ENCODE measurements around the gene ATXN7.

The ATXN7 gene

DNA sequence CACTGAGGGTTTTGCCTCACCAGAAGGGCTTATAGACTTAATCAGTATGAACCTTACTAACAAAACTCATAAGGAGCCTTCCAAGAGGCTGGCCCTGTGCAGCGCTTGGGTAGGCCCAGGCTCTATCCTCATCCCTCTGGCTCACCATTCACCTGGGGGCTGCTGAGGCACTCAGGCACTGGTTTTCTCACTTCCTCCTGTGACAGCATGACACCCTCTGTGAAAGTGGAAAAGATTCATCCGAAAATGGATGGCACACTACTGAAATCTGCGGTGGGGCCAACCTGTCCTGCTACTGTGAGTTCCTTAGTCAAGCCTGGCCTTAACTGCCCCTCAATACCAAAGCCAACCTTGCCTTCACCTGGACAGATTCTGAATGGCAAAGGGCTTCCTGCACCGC, 118.3 kb downstream of the ATXN7 start:
- no peak for DNase-seq (ENCODE audit: low spot score)

DNA sequence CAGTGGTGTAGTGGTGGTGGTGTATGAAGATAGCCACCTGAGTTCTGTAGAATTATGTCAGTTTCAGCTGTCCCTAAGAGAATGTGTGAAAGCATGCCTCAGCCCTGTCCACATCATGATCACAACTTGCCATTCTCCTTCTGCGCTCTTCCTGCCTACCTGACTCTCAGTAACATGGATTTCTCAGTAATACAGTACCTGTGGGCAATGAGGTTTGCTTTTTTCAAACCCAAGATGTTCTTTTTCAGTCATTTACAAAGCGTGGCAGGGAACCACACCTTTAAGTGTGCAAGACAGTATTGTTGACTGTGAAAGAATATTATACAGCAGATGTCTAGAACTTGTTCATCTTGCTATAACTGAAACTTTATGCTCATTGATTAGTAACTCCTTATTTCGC, 120.7 kb downstream of the ATXN7 start:
- DNase-seq (ENCODE audit: low spot score) = no peak

DNA sequence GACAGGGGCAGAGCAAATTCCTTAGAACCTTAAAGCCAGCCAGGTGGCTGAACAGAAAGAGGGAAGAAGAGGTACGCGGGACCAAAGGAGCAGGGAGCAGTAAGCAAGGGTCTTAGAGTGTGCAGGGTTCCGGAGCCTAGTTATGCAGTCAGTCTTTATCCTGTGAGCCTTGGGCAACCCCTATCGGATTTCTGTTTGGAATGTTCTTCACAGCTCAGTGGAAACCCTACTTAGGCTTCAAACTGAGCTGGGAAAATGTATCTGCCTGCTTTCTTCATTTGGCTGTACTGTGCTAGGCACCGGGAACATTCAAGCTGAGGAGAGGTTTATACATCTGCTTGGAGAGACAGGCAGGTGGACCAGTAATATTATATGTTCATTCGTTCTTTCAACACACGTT, 122.5 kb downstream of the ATXN7 start:
- no peak for DNase-seq (ENCODE audit: low spot score)

DNA sequence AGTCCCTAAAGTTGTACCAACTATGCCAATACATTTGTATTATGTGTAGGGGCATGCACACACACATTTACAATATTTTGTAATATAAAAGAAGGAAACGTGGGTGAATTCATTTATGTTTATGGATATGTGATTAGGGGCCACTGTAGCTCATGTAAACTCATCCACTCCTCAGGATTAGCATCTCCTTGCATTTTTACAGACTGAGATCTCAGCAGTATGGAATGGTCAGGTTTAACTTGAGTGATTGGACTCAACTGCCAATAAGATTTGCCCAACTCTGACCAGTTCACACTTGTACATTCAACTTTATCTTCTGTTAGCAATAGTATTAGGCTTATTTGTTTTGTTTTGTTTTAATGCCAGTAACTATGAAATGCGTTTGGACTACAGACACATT, 123.2 kb downstream of the ATXN7 start:
- no peak for DNase-seq (ENCODE audit: low spot score)

DNA sequence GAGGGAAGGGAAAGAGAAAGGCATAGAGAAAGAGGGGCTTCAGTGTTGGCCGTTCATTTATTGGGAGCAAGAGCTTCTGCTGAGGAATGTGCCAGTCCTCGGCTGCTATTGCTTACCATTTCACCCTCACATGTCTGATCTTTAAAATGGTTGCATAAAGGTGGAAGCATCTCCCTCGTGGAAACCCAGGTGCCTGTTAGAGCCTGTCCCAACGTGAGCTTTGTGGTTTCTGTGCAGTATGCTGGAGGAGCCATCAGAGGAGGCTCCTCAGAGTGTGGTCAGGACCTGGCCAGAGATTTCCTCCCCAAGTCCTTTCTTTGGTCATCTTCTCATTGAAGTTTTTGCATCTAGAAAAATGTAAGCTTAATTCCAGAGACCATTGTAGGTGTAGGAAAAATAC, 125.3 kb downstream of the ATXN7 start:
- no peak for DNase-seq (ENCODE audit: low spot score)

DNA sequence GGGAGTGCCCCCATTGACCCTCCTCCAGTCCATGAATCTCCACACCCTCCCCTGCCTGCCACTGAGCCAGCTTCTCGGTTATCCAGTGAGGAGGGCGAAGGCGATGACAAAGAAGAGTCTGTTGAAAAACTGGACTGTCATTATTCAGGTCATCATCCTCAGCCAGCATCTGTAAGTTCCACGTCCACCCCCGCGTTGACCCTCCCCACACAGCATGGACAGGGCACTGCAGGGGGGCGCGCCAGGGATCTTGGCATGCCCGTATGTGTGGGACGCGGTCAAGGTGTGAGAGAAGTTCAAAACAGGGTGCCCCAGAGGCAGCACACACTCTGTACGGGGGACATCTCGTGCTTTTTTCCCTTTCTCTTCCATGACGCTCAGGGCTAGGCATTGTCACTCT, 126.5 kb downstream of the ATXN7 start:
- DNase-seq (ENCODE audit: low spot score) = no peak

DNA sequence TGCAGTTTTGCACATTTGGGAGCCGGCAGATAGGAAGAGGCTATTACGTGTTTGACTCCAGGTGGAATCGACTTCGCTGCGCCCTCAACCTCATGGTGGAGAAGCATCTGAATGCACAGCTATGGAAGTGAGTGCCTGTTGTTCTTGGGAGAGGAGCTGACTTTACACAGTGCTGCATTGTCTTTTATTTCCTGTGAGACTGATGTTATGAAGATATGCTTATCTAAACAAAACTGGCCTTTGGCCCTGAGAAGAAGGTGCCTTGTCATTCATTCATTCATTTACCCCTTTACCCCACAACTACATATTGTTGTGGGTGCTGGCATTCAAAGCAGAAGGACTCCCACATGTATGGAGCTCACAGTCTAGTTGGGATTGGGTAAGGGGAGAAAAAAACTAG, 127.1 kb downstream of the ATXN7 start:
- DNase-seq (ENCODE audit: low spot score) = no peak

DNA sequence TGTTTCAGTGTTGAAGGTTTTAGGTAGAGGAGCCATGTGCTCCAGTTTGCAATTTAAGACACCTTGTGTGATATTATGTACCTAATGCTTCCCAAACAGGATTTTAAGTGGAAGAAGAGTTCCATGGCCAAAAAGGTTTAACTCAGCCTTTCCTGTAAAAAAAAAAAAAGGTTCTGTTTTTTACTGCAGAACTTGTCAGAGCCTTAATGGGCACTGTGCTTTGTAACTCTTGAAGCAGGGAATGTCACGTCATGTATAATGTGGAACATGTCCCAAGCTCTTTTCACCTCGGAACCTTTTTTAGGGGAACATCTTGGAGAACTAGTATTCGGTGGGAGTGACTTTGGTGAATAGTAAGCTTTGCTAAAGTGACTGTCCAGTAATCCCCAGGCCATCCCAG, 128.0 kb downstream of the ATXN7 start:
- DNase-seq (ENCODE audit: low spot score) = no peak

DNA sequence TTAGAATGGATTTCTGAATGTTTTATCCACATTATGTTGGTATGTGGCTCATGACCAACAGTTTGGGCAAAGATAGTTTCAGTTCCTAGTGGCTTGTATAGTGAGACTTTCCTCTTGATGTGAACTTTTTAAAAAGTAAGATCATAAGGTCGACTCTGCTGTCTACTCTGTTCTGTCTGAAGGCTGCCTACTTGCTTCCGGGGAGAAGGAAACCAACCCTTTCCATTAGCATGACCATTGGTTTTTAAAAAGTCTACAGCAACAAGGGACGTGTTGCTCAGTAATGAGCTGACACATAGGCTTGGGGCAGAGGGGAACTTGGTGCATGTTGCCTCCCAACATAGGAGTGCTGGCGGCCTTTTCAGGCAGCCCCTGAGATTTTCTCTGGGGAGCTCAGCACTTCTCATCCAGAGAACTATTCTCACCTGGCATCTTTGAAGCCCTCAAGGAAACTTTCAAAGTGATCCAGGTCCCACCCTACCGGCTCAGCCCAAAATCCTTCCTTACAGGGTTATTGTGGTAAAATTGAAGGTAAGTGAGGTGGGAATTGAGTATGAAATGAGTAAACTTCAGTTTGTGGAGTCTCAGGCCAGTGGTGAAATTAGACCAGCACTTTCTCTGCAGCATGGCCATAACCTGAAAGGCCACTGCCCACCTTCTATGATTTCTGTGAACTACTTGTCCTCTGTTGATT, 129.0 kb downstream of the ATXN7 start:
- no peak for DNase-seq (ENCODE audit: low spot score)

DNA sequence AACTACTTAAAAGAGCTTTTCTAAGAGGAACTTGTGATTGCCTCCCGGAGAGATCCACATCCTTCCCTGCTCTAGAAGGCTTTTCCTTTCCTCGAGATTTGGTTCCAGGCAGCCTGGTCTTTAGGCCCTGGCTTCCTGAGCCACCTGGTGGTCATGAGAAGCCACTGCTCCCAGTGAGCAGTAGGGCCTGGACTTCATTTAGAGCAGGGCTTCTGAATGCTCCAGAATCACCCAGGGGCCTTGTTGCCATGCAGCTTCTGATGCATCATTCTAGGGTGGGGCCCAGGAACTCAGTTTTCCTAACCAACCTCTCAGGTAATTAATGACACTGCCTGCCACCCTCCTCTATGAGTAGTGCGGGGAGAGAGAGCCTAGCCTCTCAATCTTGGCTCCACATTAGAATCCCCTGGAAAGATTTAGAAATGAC, 130.0 kb downstream of the ATXN7 start:
- peak; percentile 52 for DNase-seq (ENCODE audit: low spot score)

DNA sequence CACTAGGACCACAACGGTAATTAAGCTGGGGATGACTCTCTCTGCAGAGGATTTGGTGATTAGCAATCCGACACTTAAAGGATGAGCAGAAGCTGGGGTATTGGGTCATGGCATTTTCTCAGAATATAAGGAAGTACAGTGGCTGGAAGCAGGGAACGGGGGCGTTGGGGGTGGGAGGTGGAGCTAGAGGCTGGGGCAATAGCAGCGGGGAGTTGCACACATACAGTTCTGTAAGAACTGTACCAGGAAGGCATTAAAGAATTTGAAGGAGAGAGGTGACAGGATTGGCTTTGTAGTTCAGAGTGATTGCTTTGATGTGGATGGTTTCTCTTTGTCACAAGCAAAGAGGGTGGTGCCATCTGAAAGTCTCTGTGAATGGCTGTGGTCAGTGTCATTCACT, 131.4 kb downstream of the ATXN7 start:
- DNase-seq (ENCODE audit: low spot score) = no peak

DNA sequence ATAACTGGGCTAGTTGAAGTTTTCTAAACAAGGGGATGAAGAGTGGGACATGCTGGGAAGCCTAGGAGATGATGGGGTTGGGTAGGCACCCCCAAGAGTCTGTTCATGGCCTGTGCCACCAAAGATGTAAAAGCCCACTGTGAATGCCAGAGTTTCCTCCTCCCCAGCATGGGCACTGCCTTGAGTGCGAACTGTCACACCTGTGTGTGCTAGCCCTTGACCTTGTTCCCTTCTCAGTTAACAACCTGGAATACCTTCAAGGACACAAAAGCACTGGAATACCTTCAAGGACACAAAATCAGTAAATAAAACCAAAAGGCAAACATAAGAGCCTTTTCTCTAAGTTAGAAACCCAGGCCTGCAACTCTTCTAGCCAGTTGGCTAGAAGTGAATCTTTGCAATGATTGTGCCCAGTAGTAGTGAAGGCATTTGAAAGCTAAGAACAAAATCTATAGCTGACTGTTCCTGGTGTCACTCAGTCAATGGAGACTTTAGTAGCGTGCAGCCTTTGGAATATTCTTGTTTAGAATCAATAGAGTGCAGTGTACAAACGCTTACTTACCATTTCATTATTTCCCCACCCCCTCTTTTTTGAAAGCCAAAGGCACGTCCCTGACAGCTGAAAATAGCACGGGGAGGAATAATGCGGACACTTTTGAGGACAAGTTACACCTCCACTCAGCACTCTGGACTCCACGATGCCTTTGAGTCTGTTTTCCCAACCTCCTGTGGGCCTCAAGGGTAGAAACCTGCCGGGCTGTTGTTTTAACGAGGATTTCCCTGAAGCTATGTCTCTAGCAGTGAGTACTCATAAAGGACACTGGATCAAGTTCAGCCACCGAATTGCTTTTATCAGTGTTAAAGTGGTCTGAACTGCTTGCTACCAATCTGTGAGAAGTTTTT, 135.4 kb downstream of the ATXN7 start:
- no peak for DNase-seq (ENCODE audit: low spot score)

DNA sequence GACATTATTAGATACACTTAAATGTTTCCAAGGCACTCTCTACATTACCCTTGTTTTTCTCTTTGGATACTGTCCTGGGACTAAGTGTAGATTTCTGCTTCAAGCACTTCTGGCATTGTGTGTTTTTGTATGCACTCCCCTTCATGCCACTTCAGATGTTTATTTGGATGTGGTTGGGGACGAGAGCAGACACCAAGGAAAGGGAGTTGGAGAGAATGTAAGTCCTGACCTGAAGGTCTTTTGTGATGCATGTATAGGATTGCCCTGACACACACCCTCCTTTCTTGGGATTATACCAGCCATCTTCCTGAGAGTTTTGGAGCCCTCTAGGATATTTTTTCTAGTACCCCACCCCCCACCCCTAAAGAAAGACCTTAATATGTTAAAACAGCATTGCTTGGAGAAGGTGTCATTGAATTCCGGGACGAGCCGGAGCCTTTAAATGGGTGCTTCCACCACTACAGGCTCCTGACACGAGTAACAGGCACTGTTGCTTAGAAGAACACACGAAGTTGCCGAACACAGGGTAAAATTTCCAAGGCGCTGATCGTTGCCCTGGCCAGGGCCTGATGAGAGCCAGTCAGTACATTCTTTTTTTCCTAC, 136.9 kb downstream of the ATXN7 start:
- DNase-seq (ENCODE audit: low spot score) = no peak

DNA sequence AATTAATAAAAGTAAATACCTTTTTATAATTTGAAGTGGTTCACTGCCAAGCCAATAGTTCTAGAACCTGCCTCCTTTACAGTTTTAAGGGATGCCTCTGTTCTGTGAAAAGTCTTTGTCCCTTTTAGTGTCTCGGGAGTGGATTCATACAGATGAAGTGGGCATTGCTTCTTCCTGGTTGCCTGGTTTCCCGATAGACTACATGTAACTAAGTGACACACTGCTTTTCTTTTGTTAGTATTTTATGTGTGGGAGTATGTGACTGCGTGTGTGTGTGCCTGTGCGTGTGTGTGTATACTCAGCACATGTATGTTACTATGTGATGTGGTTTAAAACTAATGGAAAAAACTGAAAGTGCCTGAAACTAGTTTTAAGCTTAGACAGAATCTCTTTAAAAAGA, 138.6 kb downstream of the ATXN7 start:
- DNase-seq (ENCODE audit: low spot score) = no peak

DNA sequence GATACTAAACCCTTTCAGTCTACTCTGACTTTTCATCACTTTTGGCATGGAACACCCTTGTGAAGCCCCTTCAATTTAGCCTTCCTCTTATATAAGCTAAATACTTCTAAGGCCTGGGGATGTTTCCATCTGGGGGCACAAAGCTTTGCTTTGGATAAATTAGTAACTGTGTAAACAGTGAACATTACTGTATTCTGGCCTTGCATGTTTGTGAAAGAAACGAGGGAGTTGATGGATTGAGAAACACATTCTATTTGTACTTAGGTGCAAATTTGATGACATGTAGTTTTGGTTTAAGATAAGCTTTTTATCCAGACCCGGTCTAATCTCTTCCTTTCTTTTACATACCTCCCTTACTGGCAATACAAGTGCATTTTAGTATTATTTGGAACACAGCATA, 139.9 kb downstream of the ATXN7 start:
- DNase-seq (ENCODE audit: low spot score) = no peak

DNA sequence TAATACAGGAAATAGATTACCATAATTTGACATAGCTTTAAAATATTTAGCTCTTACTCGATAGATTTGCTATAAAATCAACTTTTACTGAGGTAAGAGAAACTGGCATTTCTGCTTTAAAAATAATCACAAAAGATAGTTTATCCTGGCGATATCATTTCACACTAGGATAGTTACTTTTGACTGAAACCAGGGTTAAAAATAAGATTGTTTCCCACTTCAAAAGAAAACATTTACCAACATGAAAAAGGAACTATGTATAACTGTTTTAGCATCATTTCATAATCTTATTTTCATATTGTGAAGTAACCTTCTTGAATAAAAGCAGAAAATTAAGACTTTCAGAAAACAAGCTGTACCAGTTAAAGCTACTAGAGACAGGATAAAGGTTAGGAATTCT, 144.3 kb downstream of the ATXN7 start:
- no peak for DNase-seq (ENCODE audit: low spot score)

DNA sequence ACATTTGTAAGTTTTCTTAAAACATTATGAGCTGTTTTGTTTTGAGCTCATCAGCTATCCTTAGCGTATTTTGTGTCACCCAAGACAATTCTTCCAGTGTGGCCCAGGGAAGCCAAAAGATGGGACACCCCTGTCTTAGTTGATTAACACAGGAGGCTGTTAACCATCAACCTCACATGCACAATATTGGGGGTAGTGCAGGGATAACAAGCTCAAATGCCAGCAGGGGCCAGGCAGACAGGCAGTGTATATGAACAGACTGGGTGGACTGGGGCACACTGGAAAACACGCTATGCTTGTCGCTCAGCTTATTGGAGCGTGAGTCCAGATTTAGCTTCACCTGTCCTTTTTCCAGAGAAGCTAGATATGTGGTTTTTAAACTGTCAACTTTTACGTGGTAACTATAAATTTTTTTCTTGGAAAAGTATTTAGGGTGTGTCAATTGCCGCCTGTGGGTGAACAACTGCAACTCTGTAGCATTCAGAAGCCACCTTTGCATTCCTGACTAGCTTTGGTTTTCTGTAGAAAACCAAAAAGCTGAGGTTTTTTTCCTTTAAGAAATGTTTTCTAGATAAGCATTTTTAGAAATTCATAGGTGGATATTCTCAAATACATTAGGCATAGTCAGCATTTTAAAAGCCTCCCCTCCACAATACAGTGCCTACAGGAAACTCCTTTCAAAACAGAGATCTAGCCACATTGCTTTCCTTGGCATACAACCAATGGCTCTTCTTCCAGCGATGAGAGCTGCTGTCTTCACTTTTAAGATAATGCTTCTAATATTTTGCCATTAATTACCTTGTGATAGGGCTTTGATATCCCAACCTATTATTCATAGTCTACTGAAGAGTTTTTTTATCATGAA, 145.1 kb downstream of the ATXN7 start:
- DNase-seq (ENCODE audit: low spot score) = no peak

DNA sequence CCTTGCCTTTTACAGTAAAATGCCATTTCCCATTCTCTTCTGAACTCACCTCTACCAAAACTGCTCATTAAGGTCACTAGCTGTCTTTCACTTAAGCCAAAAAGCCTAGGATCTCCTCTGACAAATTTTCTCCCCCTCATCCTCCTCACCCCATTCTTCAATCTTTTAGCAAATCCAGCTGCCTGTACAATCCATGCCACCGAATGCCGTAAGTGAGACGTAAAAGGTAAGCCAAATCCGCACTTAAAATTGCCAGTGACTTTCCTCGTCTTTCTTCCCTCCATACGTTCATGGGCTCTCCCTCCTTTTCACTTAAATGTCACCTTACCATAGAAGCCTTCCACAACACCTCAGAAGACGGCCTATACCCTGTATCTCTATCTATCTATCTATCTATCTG, 145.9 kb downstream of the ATXN7 start:
- no peak for DNase-seq (ENCODE audit: low spot score)

DNA sequence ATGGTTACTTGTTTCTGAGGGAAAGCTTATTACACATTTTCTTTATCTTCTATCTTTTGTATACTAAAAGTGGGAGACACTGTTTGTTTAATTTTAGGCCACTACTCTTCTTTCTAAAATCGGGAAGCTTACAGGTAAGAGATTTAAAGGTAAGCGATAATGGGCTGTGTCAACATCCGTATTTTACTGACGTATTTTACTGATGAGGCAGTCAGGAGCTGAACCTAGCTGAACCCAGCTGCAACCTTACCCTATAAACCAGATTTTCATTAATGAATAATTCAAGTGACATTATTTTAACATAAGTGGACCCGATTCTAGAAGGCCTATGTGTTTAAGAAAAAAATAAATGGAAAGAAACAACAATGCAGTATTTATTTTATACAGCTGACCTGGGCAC, 146.5 kb downstream of the ATXN7 start:
- DNase-seq (ENCODE audit: low spot score) = no peak

DNA sequence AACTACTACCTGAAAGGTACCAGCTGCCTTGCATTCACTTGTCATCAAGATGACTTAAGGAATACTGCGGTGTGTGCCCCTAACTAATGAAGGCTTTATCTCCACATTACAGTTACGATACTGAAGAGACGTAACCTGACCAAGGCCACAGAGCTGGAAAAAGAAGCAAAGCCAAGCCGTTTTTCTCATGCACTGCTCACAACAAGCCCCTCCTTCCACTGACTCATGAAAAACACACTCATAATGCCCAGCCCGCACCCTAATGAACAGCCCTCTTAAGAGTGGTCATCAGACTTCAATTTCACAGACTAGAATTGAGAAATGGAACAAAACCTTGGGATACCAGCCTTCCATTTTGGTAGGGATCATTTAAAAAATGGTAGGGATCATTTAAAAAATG, 148.0 kb downstream of the ATXN7 start:
- no peak for DNase-seq (ENCODE audit: low spot score)

DNA sequence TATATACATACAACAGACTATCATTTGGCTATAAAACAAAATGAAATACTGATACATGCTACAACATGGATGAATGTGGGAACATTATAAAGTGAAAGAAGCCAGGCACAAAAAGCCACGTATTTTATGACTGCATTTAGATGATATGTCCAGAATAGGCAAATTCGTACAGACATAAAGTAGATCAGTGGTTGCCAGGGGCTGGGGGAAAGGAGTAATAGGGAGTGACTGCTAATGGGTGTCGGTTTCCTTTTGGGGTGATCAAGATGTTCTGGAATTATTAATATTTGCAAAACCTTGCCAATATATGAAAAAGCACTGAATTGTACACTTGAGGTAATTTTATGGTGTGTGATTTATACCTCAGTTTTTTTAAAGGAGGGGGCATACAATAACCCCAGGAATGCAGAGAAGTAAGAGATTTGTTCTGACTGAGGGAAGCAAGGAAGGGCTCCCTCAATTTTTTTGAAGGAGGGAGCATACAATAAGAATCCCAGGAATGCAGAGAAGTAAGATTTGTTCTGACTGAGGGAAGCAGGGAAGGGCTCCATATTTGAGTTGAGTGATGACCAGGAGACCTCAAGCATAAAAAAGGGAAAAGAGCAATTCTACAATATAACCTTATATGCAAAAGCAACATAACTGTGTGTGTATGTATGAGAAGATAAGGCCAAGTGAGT, 153.4 kb downstream of the ATXN7 start:
- no peak for DNase-seq (ENCODE audit: low spot score)

Measured in SK-N-DZ (cell line).